ENCODE data around the gene KIF16B. TPM values are rescaled to one million over a fixed set of nuclear protein-coding genes. Genes with fewer than 3 reads are reported as not detected.

KIF16B gene
- total RNA-seq, 1 donor from 2014 or later: 9.4 TPM

GRCh38 chr20:16498526-16499253, 74.6 kb downstream of the KIF16B start:
- no peak overlapping the region for H3K27ac Mint-ChIP-seq (ENCODE audit: unreplicated experiment)
- TF ChIP-seq CTCF (conservative IDR thresholded peaks at IDR 0.05): no peak
- H3K36me3 Mint-ChIP-seq (ENCODE audit: low read depth): peaks cover 9% of the 10 kb centered on the region
- no peak overlapping the region for H3K4me3 Mint-ChIP-seq
- no peaks in the 10 kb centered on the region for H3K27me3 Mint-ChIP-seq (ENCODE audit: low read depth)
- DNase-seq (ENCODE audit: low read depth, low spot score): no peak
- H3K4me1 Mint-ChIP-seq: no peaks in the 10 kb centered on the region
- H3K9me3 Mint-ChIP-seq: no peaks in the 10 kb centered on the region

GRCh38 chr20:16497896-16498295, 75.4 kb downstream of the KIF16B start:
- no peaks in the 10 kb centered on the region for H3K27me3 Mint-ChIP-seq (ENCODE audit: low read depth)
- TF ChIP-seq CTCF (conservative IDR thresholded peaks at IDR 0.05): no peak
- no peaks in the 10 kb centered on the region for H3K9me3 Mint-ChIP-seq
- H3K27ac Mint-ChIP-seq (ENCODE audit: unreplicated experiment): no peak overlapping the region
- no peak for DNase-seq (ENCODE audit: low read depth, low spot score)
- H3K4me3 Mint-ChIP-seq: no peak overlapping the region
- no peaks in the 10 kb centered on the region for H3K4me1 Mint-ChIP-seq
- H3K36me3 Mint-ChIP-seq (ENCODE audit: low read depth): peaks cover 6% of the 10 kb centered on the region

GRCh38 chr20:16493486-16493885, 79.8 kb downstream of the KIF16B start:
- H3K9me3 Mint-ChIP-seq: no peaks in the 10 kb centered on the region
- H3K36me3 Mint-ChIP-seq (ENCODE audit: low read depth): peaks cover 3% of the 10 kb centered on the region
- peaks cover under 1% of the 10 kb centered on the region for H3K4me1 Mint-ChIP-seq
- TF ChIP-seq CTCF (conservative IDR thresholded peaks at IDR 0.05): no peak
- H3K27ac Mint-ChIP-seq (ENCODE audit: unreplicated experiment): no peak overlapping the region
- H3K27me3 Mint-ChIP-seq (ENCODE audit: low read depth): no peaks in the 10 kb centered on the region
- H3K4me3 Mint-ChIP-seq: no peak overlapping the region
- DNase-seq (ENCODE audit: low read depth, low spot score): no peak

- Mint-ChIP-seq H3K4me1 (peaks cover 11% of the 10 kb centered on the region), H3K4me3 (no peak overlapping the region), H3K27ac (ENCODE audit: unreplicated experiment) (no peak overlapping the region), H3K36me3 (ENCODE audit: low read depth) (peaks cover 2% of the 10 kb centered on the region), H3K27me3 (ENCODE audit: low read depth) (no peaks in the 10 kb centered on the region), H3K9me3 (no peaks in the 10 kb centered on the region)
- TF ChIP-seq CTCF (conservative IDR thresholded peaks at IDR 0.05): no peak
- no peak for DNase-seq (ENCODE audit: low read depth, low spot score)
Measured at GRCh38 chr20:16491294-16491905, 81.8 kb downstream of the KIF16B start.

GRCh38 chr20:16490696-16491095, 82.6 kb downstream of the KIF16B start:
- peaks cover 11% of the 10 kb centered on the region for H3K4me1 Mint-ChIP-seq
- no peaks in the 10 kb centered on the region for H3K27me3 Mint-ChIP-seq (ENCODE audit: low read depth)
- H3K4me3 Mint-ChIP-seq: no peak overlapping the region
- peaks cover 2% of the 10 kb centered on the region for H3K36me3 Mint-ChIP-seq (ENCODE audit: low read depth)
- DNase-seq (ENCODE audit: low read depth, low spot score): no peak
- H3K27ac Mint-ChIP-seq (ENCODE audit: unreplicated experiment): no peak overlapping the region
- no peak for TF ChIP-seq CTCF (conservative IDR thresholded peaks at IDR 0.05)
- no peaks in the 10 kb centered on the region for H3K9me3 Mint-ChIP-seq
